Lower lobe of right lung (tissue), 2 donors: ENCODE results near the gene FSTL4. TPM values are rescaled to one million over a fixed set of nuclear protein-coding genes. Genes with fewer than 3 reads are reported as not detected.

Experiments
- ATAC-seq, 2 donors: fragments of 200-7000 bp; cut with Tn5 transposase; one replicate each; pipeline ENCODE4 v1.9.1; 2020 to 2022; ENCODE audit warnings: mild to moderate bottlenecking in 2 of 2, moderate library complexity in 2 of 2
- DNase-seq: peaks from one replicate; pipeline ENCODE4 v3.0.0-alpha.2; 2020
- H3K27ac ChIP-seq: fragments of 200-600 bp; one replicate; pipeline ENCODE4 v1.8.0; 2022
- H3K27me3 ChIP-seq: fragments of 200-600 bp; one replicate; pipeline ENCODE4 v1.8.0; 2022; ENCODE audit warnings: low read depth
- H3K36me3 ChIP-seq: fragments of 200-600 bp; one replicate; pipeline ENCODE4 v1.8.0; 2022; ENCODE audit warnings: mild to moderate bottlenecking
- H3K4me1 ChIP-seq: fragments of 200-600 bp; one replicate; pipeline ENCODE4 v1.8.0; 2022
- H3K4me3 ChIP-seq: fragments of 200-600 bp; one replicate; pipeline ENCODE4 v1.8.0; 2022; ENCODE audit warnings: mild to moderate bottlenecking
- H3K9me3 ChIP-seq: fragments of 200-600 bp; one replicate; pipeline ENCODE4 v1.8.0; 2022
- CTCF ChIP-seq: fragments of 200-600 bp; IDR thresholded peaks from one replicate; pipeline ENCODE4 v1.8.0; 2022; ENCODE audit warnings: antibody characterized with exemption, mild to moderate bottlenecking
- intact Hi-C: fragments of 100-400 bp; cut with DNase I; formaldehyde crosslinking; loops from one replicate; pipeline ENCODE4 v1.11.0; 2022
- total RNA-seq: library from RNA; stranded (reverse); fragmentation: NEBNext Ultra II Directional; extraction: Animal tissue kit (Norgen Biotek cat#: 25700); gene quantifications from one replicate; pipeline ENCODE4 v1.2.1, GENCODE V29; 2021
- donor health status: DM: no; HTN: yes; CAD: no; lungs with severe emphysema.

Gene FSTL4
- total RNA-seq, 1 donor from 2014 or later: 1.9 TPM

GRCh38 chr5:133261993-133262392, 350.3 kb downstream of the FSTL4 start:
- no peaks in the 10 kb centered on the region for H3K36me3 ChIP-seq
- H3K4me3 ChIP-seq: no peak overlapping the region
- intact Hi-C loops: no loop called here
- H3K27me3 ChIP-seq: no peaks in the 10 kb centered on the region
- DNase-seq (no peak), ATAC-seq (no peak)
- no peak for TF ChIP-seq CTCF
- H3K9me3 ChIP-seq: no peaks in the 10 kb centered on the region
- H3K4me1 ChIP-seq: no peaks in the 10 kb centered on the region
- H3K27ac ChIP-seq: no peak overlapping the region

GRCh38 chr5:133260715-133261114, 351.6 kb downstream of the FSTL4 start:
- no peak for ATAC-seq
- Histone ChIP-seq H3K4me3 (no peak overlapping the region), H3K27me3 (no peaks in the 10 kb centered on the region), H3K36me3 (no peaks in the 10 kb centered on the region), H3K27ac (no peak overlapping the region), H3K9me3 (no peaks in the 10 kb centered on the region), H3K4me1 (no peaks in the 10 kb centered on the region)
- intact Hi-C loops: no loop called here
- DNase-seq: no peak
- no peak for TF ChIP-seq CTCF

- H3K27me3 ChIP-seq: no peaks in the 10 kb centered on the region
- H3K4me1 ChIP-seq: no peaks in the 10 kb centered on the region
- no peaks in the 10 kb centered on the region for H3K36me3 ChIP-seq
- TF ChIP-seq CTCF: no peak
- intact Hi-C loops: no loop called here
- no peak overlapping the region for H3K4me3 ChIP-seq
- no peak for DNase-seq
- ATAC-seq: no peak
- no peaks in the 10 kb centered on the region for H3K9me3 ChIP-seq
- no peak overlapping the region for H3K27ac ChIP-seq
Measured at GRCh38 chr5:133259199-133259997, 352.9 kb downstream of the FSTL4 start.

GRCh38 chr5:133257977-133258376, 354.4 kb downstream of the FSTL4 start:
- ATAC-seq: no peak
- H3K9me3 ChIP-seq: no peaks in the 10 kb centered on the region
- intact Hi-C loops: no loop called here
- H3K27me3 ChIP-seq: no peaks in the 10 kb centered on the region
- H3K36me3 ChIP-seq: no peaks in the 10 kb centered on the region
- no peak for DNase-seq
- H3K4me3 ChIP-seq: no peak overlapping the region
- H3K27ac ChIP-seq: no peak overlapping the region
- TF ChIP-seq CTCF: no peak
- no peaks in the 10 kb centered on the region for H3K4me1 ChIP-seq

- no peak overlapping the region for H3K27ac ChIP-seq
- DNase-seq (no peak), ATAC-seq (no peak)
- no peaks in the 10 kb centered on the region for H3K9me3 ChIP-seq
- no peaks in the 10 kb centered on the region for H3K27me3 ChIP-seq
- no peak overlapping the region for H3K4me3 ChIP-seq
- intact Hi-C loops: no loop called here
- TF ChIP-seq CTCF: no peak
- no peaks in the 10 kb centered on the region for H3K36me3 ChIP-seq
- no peaks in the 10 kb centered on the region for H3K4me1 ChIP-seq
Measured at GRCh38 chr5:133256276-133256675, 356.1 kb downstream of the FSTL4 start.
